ENCODE results near the gene RUBCNL.

The RUBCNL gene

GRCh38 chr13:46297361-46297811, 89.7 kb downstream of the RUBCNL start:
- no peak for DNase-seq

DNA sequence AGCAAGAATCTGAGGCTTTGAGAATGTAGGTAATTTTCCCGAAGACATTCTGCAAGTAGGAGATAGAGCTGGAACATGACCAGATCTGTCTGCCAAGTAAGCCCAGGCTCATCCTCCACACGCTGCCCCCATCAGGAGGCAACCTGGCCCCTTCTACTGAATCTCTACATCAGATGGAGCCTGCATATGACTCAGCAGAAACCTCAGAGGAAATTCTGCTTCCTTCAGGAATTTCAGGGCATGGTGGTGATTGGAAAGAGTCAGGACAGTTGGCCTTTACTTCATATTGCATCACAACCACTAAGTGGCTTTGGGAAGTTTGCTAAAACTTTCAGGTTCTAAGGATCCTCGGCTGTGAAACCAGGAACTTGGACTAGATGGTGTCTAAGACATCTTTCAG, 90.1 kb downstream of the RUBCNL start:
- no peak for DNase-seq

DNA sequence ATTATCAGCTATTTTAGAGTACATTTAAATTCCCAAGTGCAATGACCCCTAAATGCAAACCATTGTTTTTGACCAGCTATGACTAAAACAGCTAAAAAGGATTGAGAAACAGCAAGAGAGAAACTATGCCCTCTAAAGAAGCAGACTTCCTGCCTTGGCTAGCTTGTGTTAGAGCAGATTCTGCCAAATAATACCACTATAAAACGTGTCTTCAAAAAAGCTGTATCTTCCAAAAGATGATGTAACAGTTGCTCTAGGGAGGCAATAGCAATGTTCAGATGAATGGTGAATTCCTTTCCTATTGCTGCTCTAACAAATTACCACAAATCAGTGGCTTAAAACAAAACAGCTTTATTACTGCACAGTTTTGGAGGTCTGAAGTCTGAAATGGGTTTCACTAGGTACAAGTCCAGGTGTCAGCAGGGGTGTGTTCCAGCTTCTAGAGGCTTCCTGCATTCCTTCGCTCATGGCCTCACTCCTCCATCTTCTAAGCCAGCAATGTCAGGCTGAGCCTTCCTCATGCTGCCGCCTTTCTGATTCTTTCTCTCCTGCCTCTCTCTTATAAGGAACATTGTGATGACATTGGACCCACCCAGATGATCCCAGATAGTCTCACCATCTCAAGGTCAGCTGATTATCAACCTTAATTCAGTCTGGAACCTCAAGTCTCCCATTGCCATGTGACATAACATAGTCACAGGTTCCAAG, 90.8 kb downstream of the RUBCNL start:
- no peak for DNase-seq

DNA sequence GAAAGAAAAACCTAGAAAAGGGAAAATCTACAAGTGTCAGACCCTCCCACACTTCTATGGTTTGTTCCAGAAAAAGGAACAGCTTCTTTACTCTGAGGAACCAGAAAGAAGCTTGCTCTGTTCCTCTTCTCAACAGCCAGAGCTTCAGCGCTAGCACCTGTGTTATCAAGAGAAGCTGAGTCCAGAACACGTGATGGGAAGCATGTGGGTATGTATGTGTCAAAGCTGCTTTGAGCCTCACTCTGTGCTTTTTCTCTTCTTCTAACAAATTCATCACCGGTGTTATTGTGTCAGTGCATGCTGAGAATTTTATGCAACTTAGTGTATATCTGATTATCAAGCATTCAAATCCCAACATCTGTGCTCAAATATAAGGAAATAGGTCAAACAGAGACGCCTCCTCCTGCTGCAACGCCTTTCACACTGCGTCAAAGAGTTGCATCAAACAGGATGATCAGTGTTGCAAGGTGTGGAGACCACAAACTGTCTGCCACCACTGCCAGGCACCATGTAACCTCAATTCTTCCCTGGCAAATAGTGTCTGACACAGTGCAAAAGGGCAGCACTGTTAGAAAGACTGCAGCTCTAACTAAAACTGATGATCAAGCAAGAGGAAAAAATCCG, 91.4 kb downstream of the RUBCNL start:
- no peak for DNase-seq

- DNase-seq: no peak
Measured at GRCh38 chr13:46293436-46293835, 93.6 kb downstream of the RUBCNL start.
